HG03457 (cell line): ENCODE measurements around the gene TTC1.
A peak's percentile ranks its signal among the peaks of the same experiment; 100 is the strongest.
"Not testable (repeated sequence)": the region's sequence is repeated elsewhere in the genome, so short reads cannot be mapped to it uniquely, and the experiment has no call there.

Experiments
- ATAC-seq: cut with Tn5 transposase; IDR thresholded peaks from one replicate; pipeline ENCODE4 v1.9.1; 2021; ENCODE audit warnings: moderate number of reproducible peaks; ENCODE audit not compliant: unreplicated experiment

The TTC1 gene

GRCh38 chr5:159993194-159993593 is 15.7 kb upstream of the TTC1 start:
- no peak for ATAC-seq

GRCh38 chr5:159995907-159996306 is 13.0 kb upstream of the TTC1 start:
- ATAC-seq = no peak

- no peak for ATAC-seq
Measured at GRCh38 chr5:160001457-160001856, 7.5 kb upstream of the TTC1 start.

DNA sequence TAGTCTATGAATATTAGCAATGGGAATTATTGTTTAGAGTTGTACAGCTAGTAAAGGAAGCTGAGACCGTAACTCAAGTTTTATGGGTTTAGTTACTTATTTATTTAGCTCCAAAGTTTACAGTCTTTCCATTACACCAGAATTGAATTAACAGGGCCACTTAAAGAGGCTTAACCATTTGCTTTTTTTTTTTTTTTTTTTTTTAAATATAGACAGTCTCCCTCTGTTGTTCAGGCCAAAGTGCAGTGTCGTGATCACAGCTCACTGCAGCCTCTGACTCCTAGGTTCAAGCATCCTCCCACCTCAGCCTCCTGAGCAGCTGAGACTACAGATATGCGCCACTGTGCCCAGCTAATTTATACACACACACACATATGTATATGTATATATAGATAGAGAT is 1.4 kb upstream of the TTC1 start:
- no peak for ATAC-seq

GRCh38 chr5:160008529-160008876 is 436 bp upstream of the TTC1 start:
- ATAC-seq = not testable (repeated sequence)

- ATAC-seq = no peak
Measured at GRCh38 chr5:160009591-160009989, 651 bp downstream of the TTC1 start.

GRCh38 chr5:160011471-160011870 is 2.5 kb downstream of the TTC1 start:
- ATAC-seq = no peak

- ATAC-seq = not testable (repeated sequence)
Measured at GRCh38 chr5:160014197-160014596, 5.3 kb downstream of the TTC1 start.

DNA sequence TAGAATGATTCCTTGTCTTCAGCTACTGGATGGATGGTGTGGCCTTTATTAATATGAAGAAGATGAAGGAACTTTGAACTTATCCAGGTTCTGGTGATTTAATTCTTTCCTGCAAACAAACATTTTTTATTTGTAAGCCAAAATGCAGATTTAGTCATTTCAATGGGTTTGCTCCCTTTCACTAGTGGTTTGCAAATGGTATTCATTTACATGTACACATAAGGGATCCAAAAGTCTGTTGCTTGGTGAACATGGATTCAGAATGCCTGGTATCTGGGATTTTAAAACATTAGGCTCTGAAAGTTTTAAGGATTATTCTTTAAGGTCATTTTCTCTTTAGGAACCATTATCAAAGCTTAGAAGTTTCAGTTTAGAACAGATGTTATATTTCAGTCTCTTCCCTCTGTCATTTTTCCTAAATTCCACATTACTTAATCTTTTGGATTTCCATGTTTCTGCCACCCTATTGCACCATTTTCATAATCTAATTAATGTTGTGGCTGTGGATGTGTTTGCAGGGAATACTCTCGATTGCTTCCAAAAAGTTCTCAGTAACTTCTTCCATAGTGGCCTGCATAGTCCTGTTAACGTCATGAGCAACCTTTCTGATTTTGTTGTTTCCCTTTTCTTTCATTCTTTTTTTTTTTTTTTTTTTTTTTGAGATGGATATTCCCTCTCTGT is 10.1 kb downstream of the TTC1 start:
- ATAC-seq = no peak

DNA sequence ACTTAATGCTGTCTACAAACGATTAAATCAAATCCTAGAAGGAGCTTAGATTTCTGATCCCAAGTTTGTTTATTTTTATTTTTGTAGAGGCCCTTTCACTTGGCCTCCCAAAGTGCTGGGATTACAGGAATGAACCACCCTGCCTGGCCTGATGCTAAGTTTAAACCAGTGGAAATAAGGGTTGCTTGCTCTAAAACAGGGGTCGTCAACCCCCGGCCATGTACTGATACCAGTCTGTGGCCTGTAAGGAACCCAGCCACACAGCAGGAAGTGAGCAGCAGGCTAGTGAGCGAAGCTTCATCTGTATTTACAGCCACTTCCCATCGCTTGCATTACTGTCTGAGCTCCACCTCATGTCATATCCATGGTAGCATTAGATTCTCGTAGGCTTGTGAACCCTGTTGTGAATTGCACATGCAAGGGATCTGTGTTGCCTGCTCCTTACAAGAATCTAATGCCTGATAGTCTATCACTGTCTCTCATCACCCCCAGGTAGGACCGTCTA is 11.4 kb downstream of the TTC1 start:
- ATAC-seq = no peak

GRCh38 chr5:160020964-160021363 is 12.0 kb downstream of the TTC1 start:
- ATAC-seq = no peak

GRCh38 chr5:160021831-160022446 is 13.0 kb downstream of the TTC1 start:
- peak; percentile 68 for ATAC-seq

GRCh38 chr5:160023007-160023907 is 14.3 kb downstream of the TTC1 start:
- no peak for ATAC-seq

GRCh38 chr5:160023908-160024630 is 15.1 kb downstream of the TTC1 start:
- ATAC-seq = no peak

GRCh38 chr5:160029004-160029403 is 20.1 kb downstream of the TTC1 start:
- no peak for ATAC-seq

DNA sequence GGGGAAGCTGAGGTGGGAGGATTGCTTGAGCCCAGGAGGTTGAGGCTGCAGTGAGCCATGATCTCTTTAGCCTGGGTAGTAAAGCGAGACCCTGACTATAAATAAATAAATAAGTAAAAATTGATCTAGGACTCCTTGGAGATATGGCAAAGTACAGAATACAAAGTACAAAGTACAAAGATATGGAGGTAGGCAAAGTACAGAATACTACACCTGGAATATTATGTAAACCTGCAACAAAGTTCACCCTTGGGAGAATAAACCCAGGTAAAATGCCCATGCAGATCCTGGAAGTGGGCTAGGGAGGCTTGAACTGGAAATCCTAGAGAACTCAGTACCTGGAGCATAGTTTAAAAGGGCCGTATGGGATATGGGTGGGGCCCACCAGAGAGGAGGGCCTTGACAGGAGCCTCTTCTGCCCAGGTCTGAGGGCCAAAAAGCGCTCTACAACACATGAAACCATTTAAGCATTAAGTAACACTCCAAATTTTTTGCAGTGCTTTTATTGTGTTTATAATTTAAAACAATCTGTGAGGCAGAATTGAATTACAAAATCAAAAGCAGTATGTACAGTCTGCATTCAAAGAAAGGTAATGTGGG is 20.7 kb downstream of the TTC1 start:
- no peak for ATAC-seq

DNA sequence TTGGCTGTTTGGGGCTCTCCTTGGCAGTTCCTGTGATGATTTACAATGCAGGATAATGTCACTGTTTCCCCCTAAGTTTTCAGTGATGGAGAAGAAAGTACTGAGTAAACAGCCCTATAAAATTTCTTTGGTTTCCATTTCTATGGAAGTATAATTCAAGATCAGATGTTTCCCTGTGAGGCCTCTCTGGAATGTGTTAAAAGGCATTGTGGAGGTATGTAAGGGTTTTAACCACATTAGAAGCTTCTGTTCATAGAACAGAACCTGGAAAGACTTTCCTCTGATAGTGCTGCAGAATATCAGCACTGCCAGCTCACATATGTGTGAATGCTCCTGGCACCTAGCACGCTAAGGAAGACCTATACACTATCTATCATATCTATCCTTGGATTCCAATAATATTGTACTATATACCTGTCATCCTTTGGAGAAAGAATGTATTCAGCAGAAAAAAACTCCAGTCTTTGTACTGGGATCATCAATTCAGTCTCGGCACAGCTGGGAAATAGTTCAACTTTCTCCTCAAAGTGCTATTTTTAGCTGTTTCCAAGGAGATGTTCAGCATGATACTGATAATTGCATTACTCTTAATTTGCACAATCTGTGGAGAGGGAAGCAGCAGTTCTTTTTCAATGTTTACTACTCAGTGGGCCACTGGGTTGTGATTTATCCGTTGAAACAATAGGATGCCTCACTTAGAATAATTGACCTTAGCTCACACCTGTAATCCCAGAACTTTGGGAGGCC is 21.9 kb downstream of the TTC1 start:
- no peak for ATAC-seq

DNA sequence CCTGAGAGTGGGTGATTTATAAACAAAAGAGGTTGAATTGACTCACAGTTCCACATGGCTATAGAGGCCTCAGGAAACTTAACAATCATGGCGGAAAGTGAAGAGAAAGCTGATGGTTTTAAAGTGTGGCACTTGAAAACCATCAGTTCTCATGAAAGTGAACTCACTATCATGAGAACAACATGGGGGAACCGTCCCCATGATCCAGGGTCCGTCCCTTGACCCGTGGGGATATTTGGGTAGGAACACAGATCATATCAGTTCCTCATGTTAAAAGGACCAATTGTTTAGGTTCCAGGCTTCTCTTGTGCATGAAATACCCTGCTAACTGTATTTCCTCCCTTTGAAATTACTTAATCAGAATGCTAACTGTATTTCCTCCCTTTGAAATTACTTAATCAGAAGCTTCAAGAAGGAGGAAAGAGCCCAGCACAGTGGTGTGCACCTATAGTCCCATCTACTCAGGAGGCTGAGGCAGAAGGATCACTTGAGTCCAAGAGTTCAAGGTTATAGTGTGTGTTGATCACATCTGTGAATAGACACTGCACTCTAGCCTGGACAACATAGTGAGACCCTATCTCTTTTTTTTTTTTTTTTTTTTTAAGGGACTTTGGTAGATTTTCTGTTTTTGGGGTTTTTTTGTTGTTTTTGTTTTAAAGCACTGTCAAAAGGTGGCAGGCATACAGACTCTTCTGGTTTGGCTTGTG is 24.8 kb downstream of the TTC1 start:
- no peak for ATAC-seq

DNA sequence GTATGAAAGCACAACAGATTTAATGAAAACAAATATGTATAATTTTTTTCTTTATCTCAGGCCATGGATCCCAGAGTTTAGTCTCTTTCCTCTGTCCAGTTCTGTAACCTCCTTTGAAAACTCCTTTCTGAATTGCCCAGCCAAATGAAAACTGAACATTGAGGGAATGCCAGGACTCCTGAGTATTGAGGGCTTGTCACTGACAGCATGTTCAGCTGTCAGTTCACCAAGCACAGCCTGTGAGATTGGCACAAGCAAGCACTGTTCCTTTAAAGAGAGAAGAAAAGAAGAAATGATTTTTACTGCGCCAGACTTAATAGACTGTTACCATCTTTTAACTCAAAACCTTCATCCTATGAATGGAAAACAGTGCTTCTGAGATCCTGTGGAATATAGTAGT is 27.3 kb downstream of the TTC1 start:
- ATAC-seq = no peak
